Keratinocyte (primary cell): ENCODE measurements around the gene PSMD8. TPM values are rescaled to one million over a fixed set of nuclear protein-coding genes. Genes with fewer than 3 reads are reported as not detected.

Experiments used
- DNase-seq: peaks from one replicate; pipeline ENCODE4 v3.0.0-alpha.2; 2011; ENCODE audit warnings: low read depth, missing footprints, low spot score
- FAIRE-seq: peaks from 2 replicates; lab custom pipeline; 2011; peaks lifted over from hg19 to GRCh38; lab: Jason Lieb, UNC
- H2AFZ ChIP-seq: 2 replicates; pipeline ENCODE4 v1.6.0; 2012; ENCODE audit warnings: low read length, control low read depth, inconsistent platforms; ENCODE audit not compliant: control insufficient read depth
- H3K27ac ChIP-seq: 2 replicates; pipeline ENCODE4 v1.5.1; 2011; ENCODE audit warnings: low read length; ENCODE audit not compliant: control insufficient read depth, insufficient read depth
- H3K27me3 ChIP-seq: 3 replicates; pipeline ENCODE4 v1.6.0; 2011; ENCODE audit warnings: low read length; ENCODE audit not compliant: control insufficient read depth, insufficient read depth; ENCODE audit errors: extremely low read depth
- H3K36me3 ChIP-seq, 2 experiments: 2 replicates in 1 of 2; 3 replicates in 1 of 2; pipeline ENCODE4 v1.5.1; 2011; ENCODE audit warnings: low read length in 2 of 2, mild to moderate bottlenecking in 1 of 2; ENCODE audit not compliant: control insufficient read depth in 2 of 2, insufficient read depth in 2 of 2; ENCODE audit errors: extremely low read depth in 1 of 2
- H3K4me1 ChIP-seq: 3 replicates; pipeline ENCODE4 v1.5.1; 2011; ENCODE audit warnings: low read length; ENCODE audit not compliant: control insufficient read depth, insufficient read depth; ENCODE audit errors: extremely low read depth
- H3K4me2 ChIP-seq: 3 replicates; pipeline ENCODE4 v1.6.0; 2011; ENCODE audit warnings: low read depth, low read length; ENCODE audit not compliant: control insufficient read depth, insufficient read depth; ENCODE audit errors: extremely low read depth
- H3K4me3 ChIP-seq, 3 experiments: fragments of 200-600 bp in 1 of 3; sonication (generic) in 1 of 3; 2 replicates in 2 of 3; 3 replicates in 1 of 3; pipeline ENCODE4 v1.5.1; 2011 to 2016; ENCODE audit warnings: low read length in 3 of 3, mild to moderate bottlenecking in 3 of 3, control low read depth in 2 of 3, inconsistent platforms in 1 of 3, low read depth in 1 of 3, mixed read lengths in 1 of 3, mixed run types in 1 of 3, moderate library complexity in 1 of 3; ENCODE audit not compliant: control insufficient read depth in 2 of 3, insufficient read depth in 2 of 3; ENCODE audit errors: extremely low read depth in 1 of 3
- H3K79me2 ChIP-seq: 2 replicates; pipeline ENCODE4 v1.6.0; 2012; ENCODE audit warnings: low read length; ENCODE audit not compliant: control insufficient read depth, insufficient read depth
- H3K9ac ChIP-seq: 3 replicates; pipeline ENCODE4 v1.6.0; 2011; ENCODE audit warnings: low read length; ENCODE audit not compliant: control insufficient read depth, insufficient read depth; ENCODE audit errors: extremely low read depth
- H3K9me1 ChIP-seq: 3 replicates; pipeline ENCODE4 v1.6.0; 2011; ENCODE audit warnings: low read length; ENCODE audit not compliant: control insufficient read depth, insufficient read depth; ENCODE audit errors: extremely low read depth
- H3K9me3 ChIP-seq: 2 replicates; pipeline ENCODE4 v1.5.1; 2012; ENCODE audit warnings: low read depth, low read length; ENCODE audit not compliant: control insufficient read depth
- H4K20me1 ChIP-seq: 3 replicates; pipeline ENCODE4 v1.6.0; 2011; ENCODE audit warnings: low read length; ENCODE audit not compliant: control insufficient read depth, insufficient read depth; ENCODE audit errors: extremely low read depth
- EZH2 ChIP-seq: IDR thresholded peaks from one replicate; pipeline ENCODE4 v1.6.1; 2012; ENCODE audit warnings: inconsistent platforms, mild to moderate bottlenecking, low read length, moderate library complexity
- dilution Hi-C: fragments of 300-500 bp; cut with MboI; formaldehyde crosslinking; loops from one replicate; pipeline ENCODE4 v1.7.0; 2020; ENCODE audit warnings: low sequenced_read_pairs; ENCODE audit not compliant: extremely low pct_ligation_motif_present
- polyA plus RNA-seq, 5 experiments: library from polyadenylated mRNA; depleted of rRNA in 3 of 5; stranded (reverse) in 3 of 5; stranded (forward) in 1 of 5; unstranded in 1 of 5; fragments of >200 nt; gene quantifications; 1 replicate in 1 of 5; 2 replicates in 3 of 5; 3 replicates in 1 of 5; pipeline versions ENCODE4 v1.2.1 to v1.2.3, GENCODE V29; 2011 to 2012; ENCODE audit warnings: missing spikeins in 2 of 5, low read depth in 1 of 5, low replicate concordance in 1 of 5
- TF ChIP-seq, protein P1 (sequence below), 3 experiments: IDR thresholded peaks in 1 of 3; conservative IDR thresholded peaks in 1 of 3; optimal IDR thresholded peaks in 1 of 3; 2 replicates in 2 of 3; 3 replicates in 1 of 3; pipeline versions ENCODE3 to v1.5.1; 2011; ENCODE audit warnings: low read length in 3 of 3, mild to moderate bottlenecking in 3 of 3, moderate library complexity in 2 of 3, control low read depth in 1 of 3, inconsistent platforms in 1 of 3; ENCODE audit not compliant: insufficient read depth in 2 of 3; ENCODE audit errors: extremely low read depth in 1 of 3

The PSMD8 gene
- polyA plus RNA-seq, 1 donor (not counting 4 experiments of a cell fraction or from before 2014, with no cell fraction given), result 346 TPM

DNA sequence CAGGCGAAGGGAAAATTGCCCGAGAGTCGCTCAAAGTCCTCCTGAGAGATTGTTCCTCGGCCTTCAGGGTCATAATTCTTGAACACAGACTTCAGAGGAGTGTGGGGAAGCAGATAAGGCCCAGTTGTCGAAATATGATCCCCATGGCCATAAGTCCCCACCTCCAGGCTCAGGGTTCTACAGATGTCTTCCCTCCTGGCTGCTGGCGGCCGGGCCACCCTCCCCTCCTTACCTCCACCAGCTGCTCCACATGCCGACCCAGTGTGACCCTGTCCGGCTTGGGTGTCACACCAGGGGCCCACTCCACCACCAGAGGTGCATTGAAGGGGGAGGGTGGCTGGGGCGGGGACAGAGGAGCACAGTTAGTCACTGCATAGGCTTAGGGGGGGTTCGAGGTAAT lies 38.6 kb downstream of the PSMD8 start:
- Histone ChIP-seq H2AFZ (no peak overlapping the region), H3K4me2 (no peak overlapping the region), H3K36me3 (no peaks in the 10 kb centered on the region), H3K27ac (no peak overlapping the region), H3K4me3 (no peak overlapping the region), H3K27me3 (no peaks in the 10 kb centered on the region), H3K9me3 (no peaks in the 10 kb centered on the region), H3K9ac (no peak overlapping the region), H3K4me1 (peaks cover 5% of the 10 kb centered on the region), H4K20me1 (no peaks in the 10 kb centered on the region), H3K79me2 (no peaks in the 10 kb centered on the region), H3K9me1 (no peaks in the 10 kb centered on the region)
- DNase-seq, result no peak
- FAIRE-seq, result no peak
- dilution Hi-C loops, result no loop called here
- TF ChIP-seq EZH2, result no peak
- TF ChIP-seq, protein P1, sequence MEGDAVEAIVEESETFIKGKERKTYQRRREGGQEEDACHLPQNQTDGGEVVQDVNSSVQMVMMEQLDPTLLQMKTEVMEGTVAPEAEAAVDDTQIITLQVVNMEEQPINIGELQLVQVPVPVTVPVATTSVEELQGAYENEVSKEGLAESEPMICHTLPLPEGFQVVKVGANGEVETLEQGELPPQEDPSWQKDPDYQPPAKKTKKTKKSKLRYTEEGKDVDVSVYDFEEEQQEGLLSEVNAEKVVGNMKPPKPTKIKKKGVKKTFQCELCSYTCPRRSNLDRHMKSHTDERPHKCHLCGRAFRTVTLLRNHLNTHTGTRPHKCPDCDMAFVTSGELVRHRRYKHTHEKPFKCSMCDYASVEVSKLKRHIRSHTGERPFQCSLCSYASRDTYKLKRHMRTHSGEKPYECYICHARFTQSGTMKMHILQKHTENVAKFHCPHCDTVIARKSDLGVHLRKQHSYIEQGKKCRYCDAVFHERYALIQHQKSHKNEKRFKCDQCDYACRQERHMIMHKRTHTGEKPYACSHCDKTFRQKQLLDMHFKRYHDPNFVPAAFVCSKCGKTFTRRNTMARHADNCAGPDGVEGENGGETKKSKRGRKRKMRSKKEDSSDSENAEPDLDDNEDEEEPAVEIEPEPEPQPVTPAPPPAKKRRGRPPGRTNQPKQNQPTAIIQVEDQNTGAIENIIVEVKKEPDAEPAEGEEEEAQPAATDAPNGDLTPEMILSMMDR (optimal IDR thresholded peaks at IDR 0.05 in 1 of 3, IDR thresholded peaks at IDR 0.05 in 1 of 3, conservative IDR thresholded peaks at IDR 0.05 in 1 of 3; ENCODE audit: extremely low read depth in 1 of 3, insufficient read depth in 2 of 3, low read length in 3 of 3), result no peak

- Histone ChIP-seq H3K9me1 (no peaks in the 10 kb centered on the region), H3K79me2 (no peaks in the 10 kb centered on the region), H3K27ac (no peak overlapping the region), H3K9me3 (no peaks in the 10 kb centered on the region), H2AFZ (no peak overlapping the region), H3K36me3 (no peaks in the 10 kb centered on the region), H3K4me3 (no peak overlapping the region), H3K4me1 (peaks cover 9% of the 10 kb centered on the region), H3K27me3 (peaks cover 3% of the 10 kb centered on the region), H3K9ac (no peak overlapping the region), H4K20me1 (no peaks in the 10 kb centered on the region), H3K4me2 (no peak overlapping the region)
- FAIRE-seq, result no peak
- dilution Hi-C loops, result no loop called here
- TF ChIP-seq, protein P1 (optimal IDR thresholded peaks at IDR 0.05 in 1 of 3, IDR thresholded peaks at IDR 0.05 in 1 of 3, conservative IDR thresholded peaks at IDR 0.05 in 1 of 3; ENCODE audit: extremely low read depth in 1 of 3, insufficient read depth in 2 of 3, low read length in 3 of 3), result no peak
- no peak for TF ChIP-seq EZH2
- DNase-seq, result no peak
Observed at GRCh38 chr19:38413416-38413815, 39.0 kb downstream of the PSMD8 start.
